GM19467 (cell line): ENCODE data around the gene COL4A2.
"Not testable (repeated sequence)": the region's sequence is repeated elsewhere in the genome, so short reads cannot be mapped to it uniquely, and the experiment has no call there.

Experiments
- ATAC-seq: cut with Tn5 transposase; IDR thresholded peaks from one replicate; pipeline ENCODE4 v1.9.1; 2021; ENCODE audit warnings: mild to moderate bottlenecking, moderate library complexity; ENCODE audit not compliant: unreplicated experiment

COL4A2 gene

GRCh38 chr13:110521946-110522345 lies 214.9 kb downstream of the COL4A2 start:
- ATAC-seq: no peak

DNA sequence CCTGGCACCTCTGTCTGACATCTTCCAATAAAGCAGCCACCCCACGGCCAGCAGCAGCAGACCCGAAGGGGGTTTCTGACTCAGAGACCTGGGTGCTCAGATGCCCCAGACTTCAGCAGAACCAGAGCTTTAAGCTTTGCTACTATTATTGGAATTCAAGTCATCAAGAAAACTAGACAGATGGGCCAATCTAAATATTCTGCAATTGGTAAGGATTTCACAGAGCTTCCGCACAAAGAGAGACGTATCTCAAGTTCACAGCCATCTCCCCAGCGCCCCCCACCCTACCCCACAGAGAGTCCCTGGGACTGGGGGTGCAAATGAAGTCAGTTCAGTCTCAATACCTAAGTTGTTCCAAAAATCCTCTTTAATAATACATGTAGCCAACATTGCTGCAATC lies 215.6 kb downstream of the COL4A2 start:
- no peak for ATAC-seq

DNA sequence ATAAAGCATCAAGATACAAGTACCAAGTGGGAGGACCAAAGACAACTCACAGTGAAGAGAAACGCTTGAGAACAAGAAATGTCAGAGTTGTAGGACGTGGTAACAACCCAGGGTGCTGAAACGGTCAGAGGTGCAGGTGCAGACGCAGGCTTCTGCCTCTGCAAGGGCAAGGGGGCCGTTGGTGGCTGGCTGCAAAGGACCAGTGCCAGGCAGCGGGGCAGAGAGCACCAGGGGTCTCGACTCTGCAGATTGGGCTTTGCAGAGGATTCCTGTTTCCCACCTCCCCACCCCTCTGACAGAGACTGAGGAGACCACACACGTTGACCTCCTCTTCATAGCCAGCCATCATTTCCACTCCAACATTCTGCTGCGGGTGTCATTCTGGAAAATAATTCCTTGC lies 216.1 kb downstream of the COL4A2 start:
- ATAC-seq: no peak

GRCh38 chr13:110523838-110524540 lies 216.9 kb downstream of the COL4A2 start:
- ATAC-seq: no peak

DNA sequence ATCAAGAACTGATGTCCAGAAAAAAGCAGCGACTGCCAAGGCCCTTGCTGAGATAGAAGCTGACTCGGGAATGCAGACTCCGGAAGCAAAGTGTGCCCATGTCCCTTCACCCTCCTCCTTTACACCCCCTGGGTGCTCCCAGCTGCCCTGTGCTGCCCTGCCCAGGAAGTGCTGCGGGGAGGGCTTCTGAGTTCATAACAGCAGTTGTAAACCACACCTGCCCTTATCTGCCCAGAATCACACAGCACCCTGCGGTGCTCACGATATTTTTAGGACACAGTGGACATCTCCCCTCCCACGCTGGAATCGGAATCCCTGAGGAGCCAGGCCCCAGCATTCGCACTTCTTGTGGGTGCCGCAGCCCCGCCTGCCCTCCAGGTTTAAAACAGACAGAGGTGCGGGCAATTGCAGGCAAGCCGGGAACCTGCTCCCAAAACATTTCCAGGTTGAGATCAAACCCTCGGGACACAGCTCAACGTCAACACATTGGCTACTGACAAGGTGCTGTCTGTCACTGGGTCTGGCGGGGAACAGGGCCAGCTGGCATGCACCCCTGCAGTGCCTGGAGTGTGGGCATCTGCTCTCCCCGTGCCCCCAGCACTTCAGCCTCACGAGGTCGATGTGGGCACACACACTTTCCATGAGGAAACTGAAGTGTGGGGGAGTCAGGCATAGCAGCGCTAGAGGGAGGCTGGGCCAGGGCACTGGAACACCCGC lies 217.6 kb downstream of the COL4A2 start:
- no peak for ATAC-seq

GRCh38 chr13:110525328-110526319 lies 218.5 kb downstream of the COL4A2 start:
- ATAC-seq: peak; percentile 90

DNA sequence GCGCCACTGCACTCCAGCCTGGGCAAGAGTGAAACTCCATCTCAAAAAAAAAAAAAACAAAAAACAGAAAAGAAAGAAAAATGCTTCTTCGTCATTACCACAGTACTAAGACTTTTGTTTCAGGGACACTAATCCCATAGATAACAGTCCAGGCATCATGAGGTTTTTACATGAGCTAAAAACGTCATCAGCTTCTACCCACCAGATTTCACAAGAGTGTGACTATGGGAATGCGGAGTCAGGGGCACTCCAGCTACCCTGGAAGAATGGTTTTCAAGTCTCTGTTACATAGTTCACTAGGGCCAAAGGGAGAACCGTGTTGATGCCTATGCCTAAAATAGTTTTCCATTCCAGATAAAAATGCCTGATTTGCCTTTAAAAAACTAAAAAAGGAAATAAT lies 221.3 kb downstream of the COL4A2 start:
- no peak for ATAC-seq

DNA sequence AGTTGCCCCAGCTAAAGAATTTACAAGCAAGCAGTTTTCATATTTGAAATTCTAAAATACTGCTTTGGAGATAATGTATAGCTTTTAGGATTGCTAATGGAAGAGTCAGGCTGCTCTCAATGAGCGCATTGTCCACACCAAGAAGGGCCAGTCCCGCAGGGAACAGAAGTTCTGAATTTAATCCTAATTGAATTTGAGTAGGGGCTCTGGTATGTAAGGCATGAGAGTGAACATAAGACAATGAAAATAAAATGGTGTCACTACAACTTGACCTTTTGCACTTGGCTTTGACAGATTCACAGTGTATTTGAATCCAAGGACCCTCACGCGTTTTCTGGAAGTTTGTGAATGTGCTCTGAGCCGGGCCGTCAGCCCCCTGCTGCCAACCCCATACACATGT lies 221.8 kb downstream of the COL4A2 start:
- no peak for ATAC-seq

- ATAC-seq: no peak
Measured at GRCh38 chr13:110529522-110530311, 222.6 kb downstream of the COL4A2 start.

GRCh38 chr13:110531100-110531499 lies 224.0 kb downstream of the COL4A2 start:
- no peak for ATAC-seq

GRCh38 chr13:110531671-110532083 lies 224.6 kb downstream of the COL4A2 start:
- no peak for ATAC-seq

DNA sequence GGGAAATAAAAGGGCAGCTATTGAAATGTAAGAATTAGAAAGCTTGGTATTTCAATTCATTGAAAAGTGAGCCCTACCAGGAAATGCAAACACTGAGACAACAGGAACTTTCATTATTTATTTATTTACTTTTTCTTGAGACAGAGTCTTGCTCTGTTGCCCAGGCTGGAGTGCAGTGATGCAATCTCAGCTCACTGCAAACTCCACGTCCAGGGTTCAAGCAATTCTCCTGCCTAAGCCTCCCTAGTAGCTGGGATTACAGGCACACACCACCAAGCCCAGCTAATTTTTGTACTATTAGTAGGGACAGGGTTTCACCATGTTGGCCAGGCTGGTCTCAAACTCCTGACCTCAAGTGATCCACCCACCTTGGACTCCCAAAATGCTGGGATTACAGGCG lies 225.2 kb downstream of the COL4A2 start:
- ATAC-seq: not testable (repeated sequence)

DNA sequence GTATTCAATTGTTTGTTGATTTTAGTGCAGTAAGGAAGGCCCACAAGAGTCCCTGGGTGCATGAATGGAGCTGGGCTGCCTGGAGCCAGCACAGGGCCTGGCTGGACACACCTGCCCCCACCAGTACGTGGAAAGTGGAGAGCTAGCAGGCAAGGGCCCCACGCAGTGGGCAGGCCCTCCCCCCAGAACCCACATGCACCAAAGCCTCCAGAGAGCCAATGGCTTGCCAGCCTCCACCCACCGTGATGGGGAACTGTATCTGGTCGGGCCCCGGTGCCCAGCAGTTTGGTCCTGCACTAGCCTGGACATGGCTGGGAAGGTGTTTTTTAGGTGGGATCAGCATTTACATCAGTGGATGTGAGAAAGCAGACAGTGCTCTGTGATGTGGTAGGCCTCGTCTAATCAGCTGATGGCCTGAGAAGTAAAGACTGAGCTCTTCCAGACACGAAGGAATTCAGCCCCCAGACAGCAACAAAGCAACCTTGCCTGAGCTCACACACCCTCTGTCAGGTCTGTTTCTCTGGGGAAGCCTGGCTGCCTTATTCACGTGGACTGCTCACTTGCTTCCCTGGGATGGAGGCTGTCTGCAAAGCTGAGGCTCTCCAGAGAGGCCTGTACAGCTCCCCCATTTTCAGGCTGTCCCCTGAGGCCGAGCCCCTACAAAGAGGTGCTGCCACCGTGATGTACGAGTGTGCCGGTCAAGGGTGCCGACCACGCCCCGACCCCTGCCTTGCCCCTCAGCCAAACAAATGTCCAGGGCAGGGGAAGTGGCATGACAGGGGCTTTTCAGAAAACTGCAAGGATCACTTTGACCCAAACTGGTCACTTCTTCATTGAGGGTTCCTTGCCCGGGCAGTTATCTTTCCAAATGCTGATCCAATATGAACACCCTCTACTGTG lies 226.9 kb downstream of the COL4A2 start:
- no peak for ATAC-seq

- ATAC-seq: no peak
Measured at GRCh38 chr13:110535526-110535925, 228.4 kb downstream of the COL4A2 start.

DNA sequence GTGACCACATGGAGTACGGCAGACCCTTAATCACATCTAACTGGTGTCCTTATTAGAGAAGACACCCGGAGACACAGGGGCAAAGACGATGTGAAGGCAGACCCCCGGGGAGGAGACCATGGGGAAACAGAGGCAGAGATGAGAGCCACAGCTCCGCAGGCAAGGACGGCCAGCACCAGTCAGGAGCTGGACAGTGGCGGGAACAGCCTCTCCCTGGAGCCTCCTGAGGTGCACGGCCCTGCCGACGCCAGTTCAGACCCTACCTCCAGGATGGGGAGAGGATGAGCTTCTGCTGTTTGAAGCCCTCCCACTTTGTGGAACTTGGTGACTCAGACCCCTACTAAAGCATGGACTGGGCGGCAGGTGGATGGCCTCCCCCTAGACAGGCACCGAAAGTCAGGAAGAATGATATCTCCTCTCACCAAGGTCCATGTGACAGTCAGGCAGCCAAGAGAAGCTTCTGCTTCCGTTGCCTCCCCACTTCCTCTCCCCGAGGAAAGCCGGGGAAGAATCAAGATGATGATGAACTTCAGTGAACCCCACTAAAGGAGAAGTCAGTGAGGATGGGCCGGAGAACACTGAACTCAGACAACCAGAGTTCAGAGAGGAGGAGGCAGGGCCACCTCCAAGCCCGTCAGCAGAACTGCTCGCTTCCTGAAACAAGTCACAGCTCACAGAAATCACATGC lies 229.1 kb downstream of the COL4A2 start:
- no peak for ATAC-seq

- peak; percentile 57 for ATAC-seq
Measured at GRCh38 chr13:110538632-110539031, 231.5 kb downstream of the COL4A2 start.

DNA sequence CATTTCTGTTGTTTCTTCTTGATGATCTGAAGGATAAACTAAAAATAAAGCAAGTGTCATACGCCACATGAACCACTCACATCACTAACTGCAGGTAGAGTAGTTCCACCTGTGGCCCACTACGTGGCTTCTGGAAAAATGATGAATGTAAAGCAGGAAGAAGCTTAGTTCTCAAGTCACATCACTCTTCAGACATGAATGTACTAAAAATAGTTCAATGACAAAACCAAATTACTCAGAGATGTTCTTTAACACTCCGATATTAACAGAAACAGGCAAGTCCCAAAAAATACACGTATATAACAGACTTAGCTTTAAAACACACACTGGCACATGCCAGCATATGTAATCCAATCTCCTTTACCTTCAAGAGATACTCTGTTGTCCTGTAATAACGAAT lies 232.8 kb downstream of the COL4A2 start:
- no peak for ATAC-seq

DNA sequence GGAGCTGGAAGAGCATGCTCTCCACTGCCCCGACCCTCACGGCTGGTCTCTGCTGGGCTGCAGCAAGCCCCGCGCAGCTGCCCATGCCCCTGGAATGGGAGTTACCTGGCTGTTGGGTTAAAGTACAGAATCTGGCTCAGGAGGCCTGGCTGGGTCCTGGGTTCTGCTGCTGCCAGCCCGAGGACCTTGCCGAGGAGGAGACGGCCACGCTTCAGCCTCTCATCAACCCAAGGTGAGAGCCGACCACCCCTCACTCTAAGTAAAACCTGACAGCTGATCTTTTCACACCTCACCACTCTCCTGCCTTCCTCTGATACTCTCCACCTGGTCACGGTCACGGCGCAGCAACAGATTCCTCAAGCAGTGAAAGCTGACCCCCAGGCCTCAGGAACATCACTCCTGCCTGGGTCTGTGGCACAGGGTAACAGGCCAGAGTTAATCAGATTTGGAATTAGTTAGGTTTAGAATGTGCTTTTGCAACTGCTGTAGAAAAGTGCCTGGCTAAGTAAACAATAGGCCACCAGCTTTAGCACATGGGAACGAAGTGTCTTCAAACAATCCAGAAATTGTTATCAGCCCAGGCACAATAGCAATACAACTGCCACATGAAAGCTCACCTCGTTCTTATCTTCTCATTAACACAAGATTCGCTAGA lies 233.9 kb downstream of the COL4A2 start:
- no peak for ATAC-seq
